ENCODE measurements around the gene JCAD. TPM values are rescaled to one million over a fixed set of nuclear protein-coding genes. Genes with fewer than 3 reads are reported as not detected.

The JCAD gene
- total and polyA plus RNA-seq, 9 donors, result 10.0 to 71.7 (median 23.8) TPM

- Histone ChIP-seq H3K36me3 (no peaks in the 10 kb centered on the region), H3K27ac (no peak overlapping the region), H3K9me3 (no peaks in the 10 kb centered on the region), H3K4me3 (no peak overlapping the region), H3K4me1 (ENCODE audit: insufficient read depth) (peaks cover 2% of the 10 kb centered on the region), H3K27me3 (no peaks in the 10 kb centered on the region)
- TF ChIP-seq EP300 (IDR thresholded peaks at IDR 0.05), result no peak
- TF ChIP-seq POLR2A (IDR thresholded peaks at IDR 0.05), result no peak
- TF ChIP-seq CTCF (IDR thresholded peaks at IDR 0.05), result no peak
- no peak for DNase-seq
- WGBS, 3 donors, result 31 to 54% (median 38%) methylated on average over 3 of the region's 3 CpGs
- intact Hi-C loops (cut with DNase I), result no loop called here
These were observed 28.8 kb upstream of the JCAD start for GRCh38 chr10:30088178-30088577.

- no peak overlapping the region for H3K27ac ChIP-seq
- 84 to 89% (median 88%) methylated on average over 1 of the region's 1 CpG for WGBS, 3 donors
- no peaks in the 10 kb centered on the region for H3K9me3 ChIP-seq
- TF ChIP-seq EP300 (IDR thresholded peaks at IDR 0.05), result no peak
- TF ChIP-seq POLR2A (IDR thresholded peaks at IDR 0.05), result no peak
- H3K27me3 ChIP-seq, result no peaks in the 10 kb centered on the region
- H3K4me3 ChIP-seq, result no peak overlapping the region
- DNase-seq, result no peak
- no peaks in the 10 kb centered on the region for H3K36me3 ChIP-seq
- no peaks in the 10 kb centered on the region for H3K4me1 ChIP-seq (ENCODE audit: insufficient read depth)
- intact Hi-C loops (cut with DNase I), result no loop called here
These were observed 24.5 kb upstream of the JCAD start for GRCh38 chr10:30083934-30084333.

- no peaks in the 10 kb centered on the region for H3K9me3 ChIP-seq
- no peaks in the 10 kb centered on the region for H3K36me3 ChIP-seq
- no peak for DNase-seq
- no peak overlapping the region for H3K4me3 ChIP-seq
- no peaks in the 10 kb centered on the region for H3K4me1 ChIP-seq (ENCODE audit: insufficient read depth)
- no peaks in the 10 kb centered on the region for H3K27me3 ChIP-seq
- intact Hi-C loops (cut with DNase I), result no loop called here
- WGBS, 3 donors, result 95 to 97% (median 96%) methylated on average over 5 of the region's 5 CpGs
- TF ChIP-seq POLR2A (IDR thresholded peaks at IDR 0.05), result no peak
- no peak for TF ChIP-seq CTCF (IDR thresholded peaks at IDR 0.05)
- TF ChIP-seq EP300 (IDR thresholded peaks at IDR 0.05), result no peak
- H3K27ac ChIP-seq, result no peak overlapping the region
These were observed 21.8 kb upstream of the JCAD start for GRCh38 chr10:30081182-30081581.

- H3K27ac ChIP-seq, result no peak overlapping the region
- H3K36me3 ChIP-seq, result no peaks in the 10 kb centered on the region
- intact Hi-C loops (cut with DNase I), result no loop called here
- DNase-seq, result no peak
- WGBS, 3 donors, result 96 to 98% (median 97%) methylated on average over 1 of the region's 1 CpG
- no peaks in the 10 kb centered on the region for H3K4me1 ChIP-seq (ENCODE audit: insufficient read depth)
- H3K27me3 ChIP-seq, result no peaks in the 10 kb centered on the region
- no peaks in the 10 kb centered on the region for H3K9me3 ChIP-seq
- H3K4me3 ChIP-seq, result no peak overlapping the region
- TF ChIP-seq POLR2A (IDR thresholded peaks at IDR 0.05), result no peak
- no peak for TF ChIP-seq CTCF (IDR thresholded peaks at IDR 0.05)
These were observed 20.8 kb upstream of the JCAD start for GRCh38 chr10:30080161-30080560.

- TF ChIP-seq POLR2A (IDR thresholded peaks at IDR 0.05), result no peak
- TF ChIP-seq EP300 (IDR thresholded peaks at IDR 0.05), result no peak
- no peak for TF ChIP-seq CTCF (IDR thresholded peaks at IDR 0.05)
- Histone ChIP-seq H3K27ac (no peak overlapping the region), H3K4me3 (no peak overlapping the region), H3K4me1 (ENCODE audit: insufficient read depth) (no peaks in the 10 kb centered on the region), H3K9me3 (no peaks in the 10 kb centered on the region), H3K36me3 (no peaks in the 10 kb centered on the region), H3K27me3 (no peaks in the 10 kb centered on the region)
- WGBS, 3 donors, result 80 to 89% (median 88%) methylated on average over 1 of the region's 1 CpG
- intact Hi-C loops (cut with DNase I), result no loop called here
- DNase-seq, result no peak
These were observed 20.0 kb upstream of the JCAD start for GRCh38 chr10:30079408-30079807.

All from ovary (tissue), 9 donors.